Gastrocnemius medialis (tissue), 4 donors: ENCODE measurements around the gene TMOD3. TPM values are rescaled to one million over a fixed set of nuclear protein-coding genes. Genes with fewer than 3 reads are reported as not detected.
A peak's percentile ranks its signal among the peaks of the same experiment; 100 is the strongest.

Experiments
- ATAC-seq, 2 donors: fragments of 150-250 bp; one replicate each; pipeline ENCODE4 v1.9.1; 2016
- DNase-seq, 2 donors: peaks; one replicate each; pipeline ENCODE4 v3.0.0-alpha.2; 2019
- H3K27ac ChIP-seq, 4 donors: fragments of 200-600 bp; sonication (generic); 1 replicate in 1 of 4; 2 replicates in 3 of 4; pipeline ENCODE4 v1.5.1; 2016 to 2018; ENCODE audit warnings: mild to moderate bottlenecking in 2 of 4, moderate library complexity in 1 of 4
- H3K27me3 ChIP-seq, 3 donors: fragments of 200-600 bp; sonication (generic) in 2 of 3; 1 replicate in 1 of 3; 2 replicates in 2 of 3; pipeline versions ENCODE4 v1.5.1 to v1.6.0; 2016 to 2019; ENCODE audit warnings: mild to moderate bottlenecking in 1 of 3, moderate library complexity in 1 of 3
- H3K36me3 ChIP-seq, 2 donors: fragments of 200-600 bp; sonication (generic) in 1 of 2; one replicate each; pipeline ENCODE4 v1.5.1; 2017 to 2018
- H3K4me1 ChIP-seq, 2 donors: fragments of 200-600 bp; sonication (generic) in 1 of 2; one replicate each; pipeline ENCODE4 v1.5.1; 2016 to 2017; ENCODE audit warnings: mild to moderate bottlenecking in 2 of 2
- H3K4me3 ChIP-seq, 4 donors: fragments of 200-600 bp; sonication (generic) in 3 of 4; 1 replicate in 1 of 4; 2 replicates in 3 of 4; pipeline ENCODE4 v1.5.1; 2016 to 2019; ENCODE audit warnings: mild to moderate bottlenecking in 2 of 4
- H3K9me3 ChIP-seq, 3 donors: fragments of 200-600 bp; sonication (generic) in 2 of 3; 1 replicate in 1 of 3; 2 replicates in 2 of 3; pipeline ENCODE4 v1.5.1; 2016 to 2019
- CTCF ChIP-seq, 5 experiments: fragments of 450-650 bp in 3 of 5; fragments of 200-600 bp in 2 of 5; sonication (generic) in 2 of 5; IDR thresholded peaks in 4 of 5; conservative IDR thresholded peaks in 1 of 5; 1 replicate in 4 of 5; 2 replicates in 1 of 5; pipeline ENCODE4 v1.5.1; 2016 to 2019; ENCODE audit warnings: antibody characterized with exemption in 5 of 5, mild to moderate bottlenecking in 3 of 5, moderate library complexity in 3 of 5
- POLR2A ChIP-seq, 2 donors: fragments of 450-650 bp; IDR thresholded peaks; one replicate each; pipeline ENCODE4 v1.6.1; 2017; ENCODE audit warnings: antibody characterized with exemption in 2 of 2, mild to moderate bottlenecking in 2 of 2, moderate library complexity in 2 of 2
- in situ Hi-C, 4 donors: fragments of 200-750 bp; cut with MboI; loops; one replicate each; pipeline versions ENCODE4 v1.15.0 to v1.8.0; 2017; ENCODE audit warnings: low sequenced_read_pairs in 4 of 4
- intact Hi-C: fragments of 100-400 bp; cut with DNase I; formaldehyde crosslinking; loops from one replicate; pipeline ENCODE4 v1.15.1; 2023; ENCODE audit warnings: low total_unique reads
- total RNA-seq, 4 donors: library from RNA; depleted of rRNA; stranded (reverse); fragments of >200 nt; gene quantifications; one replicate each; pipeline versions ENCODE4 v1.1.0 to v1.2.3, GENCODE V29; 2016

The TMOD3 gene
- total RNA-seq, 4 donors from 2014 or later = 6.2 to 9.2 (median 6.7) TPM

GRCh38 chr15:51816611-51817010 lies 12.8 kb upstream of the TMOD3 start:
- in situ Hi-C loops (no loop called here), intact Hi-C loops (no loop called here)
- H3K4me3 ChIP-seq = no peak overlapping the region
- ATAC-seq (no peak), DNase-seq (no peak)
- no peaks in the 10 kb centered on the region for H3K9me3 ChIP-seq
- no peak overlapping the region for H3K27ac ChIP-seq
- no peak for TF ChIP-seq CTCF (IDR thresholded peaks at IDR 0.05 in 4 of 5, conservative IDR thresholded peaks at IDR 0.05 in 1 of 5)
- TF ChIP-seq POLR2A (IDR thresholded peaks at IDR 0.05) = no peak
- no peaks in the 10 kb centered on the region for H3K27me3 ChIP-seq
- H3K4me1 ChIP-seq = no peaks in the 10 kb centered on the region
- H3K36me3 ChIP-seq = no peaks in the 10 kb centered on the region

- intact Hi-C loops = no loop called here
- no peaks in the 10 kb centered on the region for H3K4me1 ChIP-seq
- no peaks in the 10 kb centered on the region for H3K9me3 ChIP-seq
- no peak overlapping the region for H3K27ac ChIP-seq
- in situ Hi-C loops = no loop called here
- no peak for DNase-seq
- H3K4me3 ChIP-seq = no peak overlapping the region
- no peaks in the 10 kb centered on the region for H3K36me3 ChIP-seq
- H3K27me3 ChIP-seq = no peaks in the 10 kb centered on the region
- ATAC-seq = no peak
- TF ChIP-seq POLR2A (IDR thresholded peaks at IDR 0.05) (no peak), CTCF (IDR thresholded peaks at IDR 0.05 in 4 of 5, conservative IDR thresholded peaks at IDR 0.05 in 1 of 5) (no peak)
Measured at GRCh38 chr15:51818150-51818549, 11.3 kb upstream of the TMOD3 start.

GRCh38 chr15:51825698-51826097 lies 3.8 kb upstream of the TMOD3 start:
- H3K4me1 ChIP-seq = peaks cover 3 to 6% of the 10 kb centered on the region in 2 donors
- no peaks in the 10 kb centered on the region for H3K36me3 ChIP-seq
- no peak overlapping the region for H3K27ac ChIP-seq
- H3K9me3 ChIP-seq = no peaks in the 10 kb centered on the region
- no peaks in the 10 kb centered on the region for H3K27me3 ChIP-seq
- in situ Hi-C loops (no loop called here), intact Hi-C loops (no loop called here)
- DNase-seq = no peak
- ATAC-seq = no peak
- TF ChIP-seq CTCF (IDR thresholded peaks at IDR 0.05 in 4 of 5, conservative IDR thresholded peaks at IDR 0.05 in 1 of 5) = no peak
- no peak for TF ChIP-seq POLR2A (IDR thresholded peaks at IDR 0.05)
- no peak overlapping the region for H3K4me3 ChIP-seq

GRCh38 chr15:51828621-51829375 lies 655 bp upstream of the TMOD3 start:
- intact Hi-C loops (no loop called here), in situ Hi-C loops (no loop called here)
- Histone ChIP-seq H3K4me1 (peaks cover 23 to 26% of the 10 kb centered on the region in 2 donors), H3K27me3 (no peaks in the 10 kb centered on the region), H3K4me3 (peak overlapping the region in 3 of 4 donors; percentile 82 to 88 (median 82)), H3K27ac (peak overlapping the region; percentile 87 to 92 (median 90)), H3K36me3 (no peaks in the 10 kb centered on the region), H3K9me3 (no peaks in the 10 kb centered on the region)
- ATAC-seq = no peak
- no peak for DNase-seq
- TF ChIP-seq CTCF (IDR thresholded peaks at IDR 0.05 in 4 of 5, conservative IDR thresholded peaks at IDR 0.05 in 1 of 5) (no peak), POLR2A (IDR thresholded peaks at IDR 0.05) (no peak)
